ENCODE data around the gene SLC6A13. TPM values are rescaled to one million over a fixed set of nuclear protein-coding genes. Genes with fewer than 3 reads are reported as not detected.
"Not testable (repeated sequence)": the region's sequence is repeated elsewhere in the genome, so short reads cannot be mapped to it uniquely, and the experiment has no call there.

SLC6A13 gene
- total RNA-seq (2022) (3.5 and 4.8 TPM in 2 replicates), Bru-seq, nascent RNA (percentile 48 among the genes with signal in this experiment), BruChase-seq, experiment 1, labeled RNA remaining after a 6-hour chase (percentile 63 among the genes with signal in this experiment), BruChase-seq, experiment 2, labeled RNA remaining after a 2-hour chase (percentile 49 among the genes with signal in this experiment)
- long read RNA-seq, partial matches to known transcripts, result 0 of 1 reads
- long read RNA-seq, other reads (novel, unspliced or antisense), result 1 of 1 reads

DNA sequence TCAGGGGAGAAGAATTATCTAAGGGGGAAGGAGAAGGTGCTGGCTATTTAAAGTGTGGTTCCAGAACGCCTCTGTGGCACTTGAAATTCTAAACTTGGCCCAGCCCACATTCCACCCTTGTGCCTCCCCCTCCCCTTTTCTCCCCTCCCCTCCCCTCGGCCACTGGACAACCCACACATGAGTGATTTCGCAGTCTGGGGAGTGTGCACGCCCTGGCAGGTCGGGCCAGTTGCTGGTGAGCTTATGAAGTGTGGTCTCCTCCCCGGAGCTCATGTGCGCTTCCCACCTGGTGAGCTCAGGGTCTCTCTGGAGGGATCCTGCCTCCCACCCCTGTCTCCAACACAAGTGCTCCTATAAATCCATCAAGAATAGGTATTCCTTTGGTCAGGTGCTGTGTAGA lies at the start of gene SLC6A13:
Gene SLC6A13 (minus strand): TSS at position 20 of the 400 bp plus-strand sequence. CDS start 2,784 bp downstream, outside the sequence.
- H3K9me3 Mint-ChIP-seq (ENCODE audit: low read depth, unreplicated experiment), result no peaks in the 10 kb centered on the region
- H3K4me1 Mint-ChIP-seq (ENCODE audit: low read depth, unreplicated experiment), result no peaks in the 10 kb centered on the region
- intact Hi-C loops (cut with micrococcal nuclease; ENCODE audit: unreplicated experiment), result no loop called here
- H3K4me3 Mint-ChIP-seq (ENCODE audit: low read depth, unreplicated experiment), result no peak within 1 kb of the TSS
- H3K36me3 Mint-ChIP-seq (ENCODE audit: insufficient read depth, unreplicated experiment), result no peaks in the 10 kb centered on the region
- no peak within 1 kb of the TSS for H3K27ac Mint-ChIP-seq (ENCODE audit: unreplicated experiment)
- no peak for DNase-seq
- BruUV-seq (replicated peaks), result no TSS peak
- H3K27me3 Mint-ChIP-seq (ENCODE audit: unreplicated experiment), result peaks cover 20% of the 10 kb centered on the region
- TF ChIP-seq, protein P1, sequence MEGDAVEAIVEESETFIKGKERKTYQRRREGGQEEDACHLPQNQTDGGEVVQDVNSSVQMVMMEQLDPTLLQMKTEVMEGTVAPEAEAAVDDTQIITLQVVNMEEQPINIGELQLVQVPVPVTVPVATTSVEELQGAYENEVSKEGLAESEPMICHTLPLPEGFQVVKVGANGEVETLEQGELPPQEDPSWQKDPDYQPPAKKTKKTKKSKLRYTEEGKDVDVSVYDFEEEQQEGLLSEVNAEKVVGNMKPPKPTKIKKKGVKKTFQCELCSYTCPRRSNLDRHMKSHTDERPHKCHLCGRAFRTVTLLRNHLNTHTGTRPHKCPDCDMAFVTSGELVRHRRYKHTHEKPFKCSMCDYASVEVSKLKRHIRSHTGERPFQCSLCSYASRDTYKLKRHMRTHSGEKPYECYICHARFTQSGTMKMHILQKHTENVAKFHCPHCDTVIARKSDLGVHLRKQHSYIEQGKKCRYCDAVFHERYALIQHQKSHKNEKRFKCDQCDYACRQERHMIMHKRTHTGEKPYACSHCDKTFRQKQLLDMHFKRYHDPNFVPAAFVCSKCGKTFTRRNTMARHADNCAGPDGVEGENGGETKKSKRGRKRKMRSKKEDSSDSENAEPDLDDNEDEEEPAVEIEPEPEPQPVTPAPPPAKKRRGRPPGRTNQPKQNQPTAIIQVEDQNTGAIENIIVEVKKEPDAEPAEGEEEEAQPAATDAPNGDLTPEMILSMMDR (IDR thresholded peaks at IDR 0.05; ENCODE audit: unreplicated experiment), result no peak
- CTCF ChIA-PET, result interaction anchor here (0.7 kb wide), 1 partner anchor 1811 kb away, joined by 7 read pairs; no protein-coding TSS in a partner anchor

DNA sequence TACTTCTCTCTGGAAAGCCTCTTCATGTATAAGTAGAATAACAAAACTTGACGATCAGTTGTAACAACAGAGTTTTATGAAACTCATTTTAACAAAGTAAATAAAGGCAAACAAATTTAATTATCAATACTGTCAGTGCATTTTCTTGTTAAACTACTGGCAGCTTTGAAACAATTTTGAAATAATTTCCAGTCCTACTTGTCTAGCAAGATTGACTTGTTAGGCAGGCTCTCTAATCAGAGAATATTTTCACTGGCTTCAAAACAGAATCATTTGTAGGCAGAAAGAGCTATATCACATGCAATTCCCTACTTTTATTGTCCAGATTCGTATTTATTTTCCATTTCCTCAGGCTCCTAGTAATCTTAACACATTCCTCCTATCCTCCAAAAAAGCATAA lies 45.9 kb upstream of the SLC6A13 start:
- intact Hi-C loops (cut with micrococcal nuclease; ENCODE audit: unreplicated experiment), result no loop called here
- TF ChIP-seq, protein P1 (IDR thresholded peaks at IDR 0.05; ENCODE audit: unreplicated experiment), result no peak
- H3K27ac Mint-ChIP-seq (ENCODE audit: unreplicated experiment), result no peak overlapping the region
- H3K9me3 Mint-ChIP-seq (ENCODE audit: low read depth, unreplicated experiment), result no peaks in the 10 kb centered on the region
- no peak overlapping the region for H3K4me3 Mint-ChIP-seq (ENCODE audit: low read depth, unreplicated experiment)
- no peaks in the 10 kb centered on the region for H3K27me3 Mint-ChIP-seq (ENCODE audit: unreplicated experiment)
- CTCF ChIA-PET, result no interaction called here
- peaks cover 51% of the 10 kb centered on the region for H3K36me3 Mint-ChIP-seq (ENCODE audit: insufficient read depth, unreplicated experiment)
- peaks cover 14% of the 10 kb centered on the region for H3K4me1 Mint-ChIP-seq (ENCODE audit: low read depth, unreplicated experiment)
- BruUV-seq (replicated peaks), result no TSS peak
- no peak for DNase-seq

DNA sequence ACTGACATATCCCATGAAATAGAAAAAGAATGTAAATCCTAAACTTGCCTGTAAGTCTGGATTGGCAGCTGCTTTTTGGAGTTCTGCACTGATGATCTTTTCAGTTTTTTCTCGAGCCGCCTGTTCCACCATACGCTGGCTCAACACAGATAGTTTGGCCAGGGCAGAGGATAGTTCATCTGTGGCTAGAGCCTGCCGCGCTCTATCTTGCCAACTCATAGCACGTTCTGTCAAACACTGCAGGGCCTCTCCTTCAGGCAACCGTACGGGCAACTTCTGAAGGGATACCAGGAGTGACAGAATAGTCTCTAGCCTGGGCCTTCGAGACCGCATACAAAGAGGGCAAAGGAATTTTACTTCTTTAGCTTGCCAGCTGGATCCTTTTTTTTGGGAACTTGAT lies 44.8 kb upstream of the SLC6A13 start:
- peaks cover 2% of the 10 kb centered on the region for H3K9me3 Mint-ChIP-seq (ENCODE audit: low read depth, unreplicated experiment)
- H3K27ac Mint-ChIP-seq (ENCODE audit: unreplicated experiment), result no peak overlapping the region
- H3K36me3 Mint-ChIP-seq (ENCODE audit: insufficient read depth, unreplicated experiment), result peaks cover 50% of the 10 kb centered on the region
- H3K4me3 Mint-ChIP-seq (ENCODE audit: low read depth, unreplicated experiment), result no peak overlapping the region
- H3K4me1 Mint-ChIP-seq (ENCODE audit: low read depth, unreplicated experiment), result peaks cover 14% of the 10 kb centered on the region
- no peaks in the 10 kb centered on the region for H3K27me3 Mint-ChIP-seq (ENCODE audit: unreplicated experiment)
- intact Hi-C loops (cut with micrococcal nuclease; ENCODE audit: unreplicated experiment), result no loop called here
- TF ChIP-seq, protein P1 (IDR thresholded peaks at IDR 0.05; ENCODE audit: unreplicated experiment), result no peak
- TSS peak; percentile 57 for BruUV-seq (replicated peaks)
- CTCF ChIA-PET, result no interaction called here
- no peak for DNase-seq

DNA sequence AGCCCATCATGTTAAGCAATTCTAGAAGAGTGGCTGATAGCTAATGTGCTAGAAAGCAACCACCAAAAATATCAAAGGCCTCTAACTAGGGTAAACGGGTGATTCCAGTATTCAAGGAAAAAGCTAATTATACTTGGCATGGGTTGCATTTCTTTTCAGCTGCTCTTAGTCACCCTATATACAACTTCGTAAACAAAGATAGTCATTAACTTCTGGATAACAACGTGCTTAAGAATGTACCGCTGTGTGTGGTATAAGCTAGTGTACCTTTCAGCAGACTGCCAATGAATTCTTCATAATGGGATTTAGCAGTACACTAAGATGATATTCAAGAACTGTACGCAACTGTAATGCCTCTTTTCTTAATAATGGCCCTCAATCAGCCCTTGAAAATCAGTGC lies 42.2 kb upstream of the SLC6A13 start:
- TF ChIP-seq, protein P1 (IDR thresholded peaks at IDR 0.05; ENCODE audit: unreplicated experiment), result no peak
- Mint-ChIP-seq H3K36me3 (ENCODE audit: insufficient read depth, unreplicated experiment) (peaks cover 41% of the 10 kb centered on the region), H3K4me1 (ENCODE audit: low read depth, unreplicated experiment) (peaks cover 14% of the 10 kb centered on the region), H3K9me3 (ENCODE audit: low read depth, unreplicated experiment) (peaks cover 10% of the 10 kb centered on the region), H3K27ac (ENCODE audit: unreplicated experiment) (no peak overlapping the region), H3K4me3 (ENCODE audit: low read depth, unreplicated experiment) (no peak overlapping the region), H3K27me3 (ENCODE audit: unreplicated experiment) (no peaks in the 10 kb centered on the region)
- intact Hi-C loops (cut with micrococcal nuclease; ENCODE audit: unreplicated experiment), result no loop called here
- DNase-seq, result no peak
- CTCF ChIA-PET, result interaction anchor here (0.7 kb wide), 1 partner anchor 96 kb away, joined by 5 read pairs; no protein-coding TSS in a partner anchor
- no TSS peak for BruUV-seq (replicated peaks)

DNA sequence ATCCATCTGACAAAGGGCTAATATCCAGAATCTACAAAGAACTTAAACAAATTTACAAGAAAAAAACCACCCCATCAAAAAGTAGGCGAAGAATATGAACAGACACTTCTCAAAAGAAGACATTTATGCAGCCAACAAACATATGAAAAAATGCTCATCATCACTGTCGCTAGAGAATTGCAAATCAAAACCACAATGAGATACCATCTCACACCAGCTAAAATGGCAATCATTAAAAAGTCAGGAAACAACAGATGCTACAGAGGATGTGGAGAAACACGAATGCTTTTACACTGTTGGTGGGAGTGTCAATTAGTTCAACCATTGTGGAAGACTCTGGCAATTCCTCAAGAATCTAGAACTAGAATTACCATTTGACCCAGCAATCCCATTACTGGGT lies 40.1 kb upstream of the SLC6A13 start:
- H3K4me1 Mint-ChIP-seq (ENCODE audit: low read depth, unreplicated experiment); BruUV-seq (replicated peaks); CTCF ChIA-PET; intact Hi-C loops (cut with micrococcal nuclease; ENCODE audit: unreplicated experiment); H3K27ac Mint-ChIP-seq (ENCODE audit: unreplicated experiment); H3K4me3 Mint-ChIP-seq (ENCODE audit: low read depth, unreplicated experiment); H3K27me3 Mint-ChIP-seq (ENCODE audit: unreplicated experiment); DNase-seq: not testable (repeated sequence)
- Mint-ChIP-seq H3K36me3 (ENCODE audit: insufficient read depth, unreplicated experiment) (peaks cover 40% of the 10 kb centered on the region), H3K9me3 (ENCODE audit: low read depth, unreplicated experiment) (peaks cover 12% of the 10 kb centered on the region)

DNA sequence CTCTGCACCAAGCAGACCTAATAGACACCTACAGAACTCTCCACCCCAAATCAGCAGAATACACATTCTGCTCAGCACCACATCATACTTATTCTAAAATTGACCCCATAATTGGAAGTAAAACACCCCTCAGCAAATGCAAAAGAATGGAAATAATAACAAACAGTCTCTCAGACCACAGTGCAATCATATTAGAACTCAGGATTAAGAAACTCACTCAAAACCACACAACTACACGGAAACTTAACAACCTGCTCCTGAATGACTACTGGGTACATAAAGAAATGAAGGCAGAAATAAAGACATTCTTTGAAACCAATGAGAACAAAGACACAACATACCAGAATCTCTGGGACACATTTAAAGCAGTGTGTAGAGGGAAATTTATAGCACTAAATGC lies 37.5 kb upstream of the SLC6A13 start:
- H3K27me3 Mint-ChIP-seq (ENCODE audit: unreplicated experiment); intact Hi-C loops (cut with micrococcal nuclease; ENCODE audit: unreplicated experiment); H3K4me1 Mint-ChIP-seq (ENCODE audit: low read depth, unreplicated experiment); BruUV-seq (replicated peaks); DNase-seq; CTCF ChIA-PET; H3K27ac Mint-ChIP-seq (ENCODE audit: unreplicated experiment); H3K4me3 Mint-ChIP-seq (ENCODE audit: low read depth, unreplicated experiment): not testable (repeated sequence)
- H3K36me3 Mint-ChIP-seq (ENCODE audit: insufficient read depth, unreplicated experiment), result peaks cover 23% of the 10 kb centered on the region
- peaks cover 12% of the 10 kb centered on the region for H3K9me3 Mint-ChIP-seq (ENCODE audit: low read depth, unreplicated experiment)

DNA sequence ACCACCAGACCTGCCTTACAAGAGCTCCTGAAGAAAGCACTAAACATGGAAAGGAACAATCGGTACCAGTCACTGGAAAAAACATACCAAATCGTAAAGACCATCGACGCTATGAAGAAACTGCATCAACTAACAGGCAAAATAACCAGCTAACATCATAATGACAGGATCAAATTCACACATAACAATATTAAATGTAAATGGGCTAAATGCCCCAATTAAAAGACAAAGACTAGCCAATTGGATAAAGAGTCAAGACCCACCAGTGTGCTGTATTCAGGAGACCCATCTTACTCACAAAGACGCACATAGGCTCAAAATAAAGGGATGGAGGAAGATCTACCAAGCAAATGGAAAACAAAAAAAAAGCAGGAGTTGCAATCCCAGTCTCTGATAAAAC lies 36.9 kb upstream of the SLC6A13 start:
- H3K27ac Mint-ChIP-seq (ENCODE audit: unreplicated experiment); BruUV-seq (replicated peaks); CTCF ChIA-PET; H3K4me1 Mint-ChIP-seq (ENCODE audit: low read depth, unreplicated experiment); intact Hi-C loops (cut with micrococcal nuclease; ENCODE audit: unreplicated experiment); H3K4me3 Mint-ChIP-seq (ENCODE audit: low read depth, unreplicated experiment); DNase-seq; H3K27me3 Mint-ChIP-seq (ENCODE audit: unreplicated experiment): not testable (repeated sequence)
- Mint-ChIP-seq H3K36me3 (ENCODE audit: insufficient read depth, unreplicated experiment) (peaks cover 30% of the 10 kb centered on the region), H3K9me3 (ENCODE audit: low read depth, unreplicated experiment) (peaks cover 12% of the 10 kb centered on the region)

Data from Calu3 (cell line).